Fibroblast of skin of scalp (primary cell): Measurements from ENCODE around the gene L3MBTL4.
A peak's percentile ranks its signal among the peaks of the same experiment; 100 is the strongest.

ENCODE experiments used
- DNase-seq: peaks from one replicate; pipeline ENCODE4 v3.0.0-alpha.2; 2013

L3MBTL4 gene

DNA sequence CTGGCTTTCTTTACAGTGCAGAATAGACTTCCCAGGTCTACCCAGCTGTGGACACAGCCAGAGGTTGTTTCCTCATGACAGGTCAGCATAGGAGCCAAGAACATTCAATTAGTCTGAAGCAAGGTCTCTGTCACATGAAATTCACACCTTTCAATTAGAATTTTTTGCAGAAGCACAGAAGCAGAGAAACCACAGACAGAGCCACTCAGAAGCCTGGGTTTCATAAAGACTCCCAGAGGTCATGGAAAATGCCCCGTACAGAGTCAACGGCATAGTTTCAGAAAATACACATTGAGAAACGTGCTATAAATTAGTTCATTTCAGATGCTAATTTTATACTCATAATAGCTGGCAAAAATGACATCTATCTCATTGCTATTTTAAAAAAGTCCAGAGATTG is 432.4 kb downstream of the L3MBTL4 start:
- no peak for DNase-seq

DNA sequence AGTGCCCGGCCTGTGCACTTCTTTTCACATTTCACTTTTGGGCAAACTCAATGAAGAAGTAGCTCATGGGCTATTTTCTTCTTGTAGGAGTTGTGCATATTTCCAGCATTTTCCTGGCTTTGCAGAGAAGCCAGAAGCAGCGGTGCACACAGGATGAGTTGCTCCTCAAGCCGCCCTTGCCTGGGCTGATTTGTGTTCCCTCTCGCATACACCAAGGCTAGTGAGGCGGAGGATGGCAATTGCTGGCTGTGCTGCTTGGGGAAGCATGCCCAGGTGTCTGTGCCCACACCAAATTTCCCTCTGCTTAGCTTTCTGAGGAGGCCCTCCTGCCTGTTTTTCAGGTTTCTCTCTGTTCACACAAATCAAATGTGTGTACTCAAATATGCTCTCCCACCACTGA is 434.0 kb downstream of the L3MBTL4 start:
- no peak for DNase-seq

- no peak for DNase-seq
Observed at GRCh38 chr18:5979971-5980457, 434.7 kb downstream of the L3MBTL4 start.

DNA sequence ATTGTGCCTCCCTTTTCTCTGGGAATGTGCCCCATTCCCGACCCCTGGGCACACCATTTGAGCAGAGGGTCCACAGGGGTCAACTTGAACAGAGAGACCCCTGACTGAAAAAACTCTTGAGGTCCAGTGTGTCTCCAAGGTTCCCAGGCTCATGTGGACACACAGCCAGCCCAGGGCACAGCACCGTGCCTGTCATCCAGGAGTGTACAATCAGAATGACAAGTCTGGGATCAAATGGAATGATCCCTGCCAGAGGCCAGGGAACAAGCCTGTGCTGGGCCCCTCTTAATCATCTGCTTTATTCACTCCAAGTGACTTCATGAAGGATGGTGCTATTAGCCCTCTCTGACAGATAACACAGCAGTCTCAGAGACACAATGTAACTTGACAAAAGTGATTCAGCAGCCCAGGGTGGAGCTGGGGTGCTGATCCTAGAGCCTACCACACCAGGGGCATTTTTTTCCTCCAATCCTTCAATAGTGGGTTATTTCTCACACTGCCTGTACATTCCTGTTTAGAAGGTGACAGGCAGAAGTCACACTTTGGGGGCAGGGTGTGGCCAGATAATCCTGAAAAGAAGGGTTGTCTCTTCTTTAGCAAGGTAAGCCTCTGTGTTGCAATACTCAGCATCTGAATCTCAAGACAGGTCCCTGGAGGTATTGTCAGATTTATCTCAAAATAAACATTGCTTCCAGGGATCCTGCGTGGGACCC is 435.4 kb downstream of the L3MBTL4 start:
- no peak for DNase-seq

DNA sequence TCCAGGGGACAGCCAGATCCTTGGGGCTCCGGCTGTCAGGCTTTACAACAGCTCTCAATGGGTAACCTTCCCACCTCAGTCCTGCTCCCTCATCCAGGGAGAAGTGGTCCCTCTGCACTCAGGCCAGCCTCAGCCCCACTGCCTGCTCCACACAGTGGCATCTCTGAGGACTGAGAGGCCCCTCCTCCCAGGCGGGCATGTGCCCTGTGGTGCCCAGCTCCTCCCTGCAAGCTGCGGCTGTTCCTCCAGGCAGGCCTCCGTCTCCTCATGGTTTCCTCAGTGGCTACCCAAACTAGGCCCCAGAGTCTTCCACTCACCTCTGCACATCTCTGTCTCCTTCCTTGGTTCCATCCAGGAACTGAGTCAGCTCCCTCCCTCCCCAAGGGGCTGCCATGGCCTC is 437.7 kb downstream of the L3MBTL4 start:
- DNase-seq: no peak

GRCh38 chr18:5975111-5976002 is 439.4 kb downstream of the L3MBTL4 start:
- peak; percentile 81 for DNase-seq

DNA sequence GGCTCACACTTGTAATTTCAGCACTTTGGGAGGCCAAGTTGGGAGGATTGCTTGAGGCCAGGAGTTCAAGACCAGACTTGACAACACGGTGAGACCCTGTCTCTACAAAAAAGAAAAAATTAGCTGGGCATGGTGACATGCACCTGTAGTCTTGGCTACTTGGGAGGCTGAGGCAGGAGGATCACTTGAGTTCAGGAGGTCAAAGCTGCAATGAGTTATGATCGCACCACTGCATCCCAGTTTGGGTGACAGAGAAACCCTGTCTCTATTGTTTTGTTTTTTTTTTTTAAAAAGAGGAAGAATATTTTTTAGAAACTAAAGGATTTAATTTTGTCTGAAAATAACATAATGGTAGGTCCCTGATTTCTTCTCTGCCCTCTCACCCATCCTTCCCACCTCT is 440.0 kb downstream of the L3MBTL4 start:
- no peak for DNase-seq

DNA sequence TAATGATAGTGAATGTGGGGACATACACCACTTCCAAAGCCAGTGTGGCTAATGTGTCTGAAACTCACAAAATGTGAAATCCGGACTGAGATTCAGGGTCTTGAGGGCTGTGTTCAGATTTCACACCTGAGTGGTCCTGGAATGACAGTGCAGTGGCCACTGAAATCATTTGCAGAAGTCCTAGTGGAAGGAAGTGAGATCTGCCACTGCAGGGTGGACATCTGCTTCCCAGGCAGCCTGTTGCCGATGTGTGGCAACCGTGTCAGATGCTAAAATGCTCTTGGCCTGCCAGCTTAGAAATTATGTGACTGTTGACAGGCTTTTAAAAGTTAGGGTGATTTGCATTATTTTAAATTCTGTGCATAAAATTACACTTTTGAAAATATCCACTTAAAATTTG is 441.6 kb downstream of the L3MBTL4 start:
- no peak for DNase-seq

DNA sequence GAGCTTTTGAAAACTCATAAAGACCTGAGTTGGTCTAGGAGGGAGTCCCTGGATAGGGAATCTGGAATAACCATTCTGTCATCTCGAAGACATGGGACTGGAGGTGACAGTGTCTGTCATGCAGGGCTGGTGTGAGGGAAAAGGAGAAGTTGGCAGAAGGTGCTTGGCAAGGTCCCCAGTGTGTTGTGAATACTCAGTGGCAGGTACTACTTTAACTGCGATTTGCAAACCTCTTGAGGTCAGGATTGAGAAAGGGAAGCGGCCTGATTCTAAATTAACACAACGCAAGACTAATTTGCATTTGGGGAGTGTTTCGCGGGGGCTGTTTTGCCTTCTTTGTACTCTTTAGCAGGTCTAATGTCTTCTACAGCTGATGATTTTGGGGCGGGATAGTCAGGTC is 442.4 kb downstream of the L3MBTL4 start:
- no peak for DNase-seq

GRCh38 chr18:5969989-5970403 is 444.7 kb downstream of the L3MBTL4 start:
- DNase-seq: no peak

GRCh38 chr18:5969355-5969988 is 445.2 kb downstream of the L3MBTL4 start:
- no peak for DNase-seq

DNA sequence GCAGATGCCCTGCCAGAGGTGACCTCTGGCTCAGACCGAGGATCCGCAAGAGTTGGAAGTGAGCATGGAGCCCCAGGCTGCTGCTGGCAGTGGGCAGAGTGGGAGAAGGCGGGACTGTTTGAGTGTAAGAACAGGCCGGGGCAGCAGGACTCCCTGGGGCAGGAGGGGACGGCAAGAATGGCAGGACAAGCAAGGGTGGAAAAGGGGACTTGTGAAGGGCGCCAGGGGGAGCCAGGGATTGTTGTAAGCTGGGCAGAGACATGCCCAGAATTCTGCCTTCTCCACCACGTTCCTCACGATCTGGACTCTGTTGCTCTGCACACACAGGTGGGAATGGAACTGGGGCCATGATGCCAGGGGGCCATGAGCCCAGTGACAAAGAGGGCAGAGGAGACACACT is 447.0 kb downstream of the L3MBTL4 start:
- no peak for DNase-seq

DNA sequence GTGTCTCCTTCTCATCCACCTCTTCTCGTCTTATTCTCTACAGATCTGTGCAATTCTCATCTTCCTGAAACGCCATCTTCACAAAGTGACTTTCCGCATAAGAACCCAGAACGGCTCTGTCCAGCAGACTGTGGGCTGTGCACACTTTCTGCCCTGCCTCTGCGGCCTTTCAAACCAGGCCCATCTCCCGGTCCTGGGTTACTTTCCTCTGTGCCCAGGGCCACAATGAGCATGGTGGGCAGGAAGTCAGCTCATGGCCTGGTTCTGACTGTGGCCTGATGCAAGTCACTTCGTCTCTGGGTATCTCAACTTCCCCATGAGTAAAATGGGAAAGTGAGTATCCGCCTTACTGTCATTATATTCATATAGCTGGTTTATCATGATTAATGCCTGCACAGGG is 447.7 kb downstream of the L3MBTL4 start:
- DNase-seq: no peak

- DNase-seq: no peak
Observed at GRCh38 chr18:5966514-5966913, 448.2 kb downstream of the L3MBTL4 start.

DNA sequence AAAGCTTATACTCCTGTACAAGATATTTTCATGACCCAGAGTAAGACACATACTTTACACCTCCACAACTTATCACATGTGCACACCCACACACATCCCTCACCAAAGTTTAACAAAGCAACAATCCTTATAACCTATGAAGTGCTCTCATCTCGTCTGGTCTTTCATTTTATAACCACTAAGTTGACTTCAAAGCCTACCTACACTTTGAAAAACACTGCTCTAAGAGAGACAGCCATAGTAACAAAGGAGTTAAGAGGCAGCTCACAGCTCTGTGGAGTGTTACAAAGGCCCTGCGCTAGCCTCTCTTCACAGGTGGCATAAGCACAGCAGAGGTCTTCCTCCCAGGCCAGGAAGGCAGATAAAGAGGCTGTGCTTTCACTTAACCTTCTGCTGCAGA is 449.7 kb downstream of the L3MBTL4 start:
- DNase-seq: no peak

- no peak for DNase-seq
Observed at GRCh38 chr18:5964596-5964995, 450.1 kb downstream of the L3MBTL4 start.

DNA sequence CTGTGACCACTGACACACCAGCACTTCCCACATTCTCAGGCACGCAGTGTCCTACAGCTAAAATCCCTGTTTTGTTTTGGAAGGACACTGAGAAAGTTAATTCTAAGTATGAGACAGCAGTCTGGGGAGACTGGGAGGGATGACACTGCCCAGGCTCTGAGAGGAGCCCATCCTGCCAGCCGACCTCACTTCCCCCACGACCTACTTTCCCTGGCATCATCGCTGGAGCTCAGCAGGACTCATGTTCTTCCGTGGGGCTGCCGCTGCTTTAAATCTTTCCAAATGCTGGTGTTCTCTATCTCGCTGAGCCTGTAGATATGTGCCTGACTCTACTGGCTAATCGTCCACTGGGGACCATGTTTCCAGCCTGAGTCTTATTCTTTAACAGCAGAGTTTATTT is 450.6 kb downstream of the L3MBTL4 start:
- DNase-seq: no peak

DNA sequence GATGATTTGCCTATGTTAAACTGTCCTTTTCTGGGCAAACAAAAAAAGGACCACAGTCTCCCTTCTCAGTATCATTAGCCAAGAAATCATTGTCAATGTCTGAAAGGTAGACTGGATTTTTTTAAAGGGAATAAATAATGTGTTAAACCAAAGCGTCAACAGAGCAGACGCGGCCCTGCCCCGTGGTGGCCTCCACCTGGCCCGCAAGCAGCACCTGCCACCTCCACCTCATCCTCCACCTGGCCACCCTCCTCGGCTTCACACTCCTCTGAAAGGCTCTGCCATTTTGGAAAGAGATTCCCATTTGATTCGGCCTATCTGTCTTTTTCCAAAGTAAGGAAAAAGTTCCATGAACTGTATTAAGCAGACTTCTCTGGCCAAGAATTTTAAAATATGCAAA is 451.4 kb downstream of the L3MBTL4 start:
- no peak for DNase-seq

DNA sequence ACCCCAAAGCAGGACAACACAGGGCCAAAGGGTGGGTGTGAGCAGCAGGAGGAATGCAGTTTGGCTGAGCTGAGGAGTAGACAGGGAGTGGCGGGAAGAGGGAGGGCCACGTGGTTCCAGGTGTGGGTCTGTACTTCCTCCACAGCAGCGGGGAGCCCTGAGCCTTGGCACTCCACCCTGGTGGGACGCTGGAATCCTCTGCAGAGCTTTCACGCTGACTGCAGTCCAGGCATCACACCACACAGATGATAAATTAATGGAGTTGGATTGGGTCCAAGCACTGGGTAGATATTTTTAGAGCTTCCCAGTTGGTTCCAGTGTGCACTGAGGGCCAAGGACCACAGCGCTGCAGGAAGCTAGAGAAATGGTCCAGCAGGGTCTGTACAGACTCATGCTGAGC is 452.3 kb downstream of the L3MBTL4 start:
- no peak for DNase-seq

- no peak for DNase-seq
Observed at GRCh38 chr18:5961828-5962150, 452.9 kb downstream of the L3MBTL4 start.

- no peak for DNase-seq
Observed at GRCh38 chr18:5961097-5961827, 453.4 kb downstream of the L3MBTL4 start.

DNA sequence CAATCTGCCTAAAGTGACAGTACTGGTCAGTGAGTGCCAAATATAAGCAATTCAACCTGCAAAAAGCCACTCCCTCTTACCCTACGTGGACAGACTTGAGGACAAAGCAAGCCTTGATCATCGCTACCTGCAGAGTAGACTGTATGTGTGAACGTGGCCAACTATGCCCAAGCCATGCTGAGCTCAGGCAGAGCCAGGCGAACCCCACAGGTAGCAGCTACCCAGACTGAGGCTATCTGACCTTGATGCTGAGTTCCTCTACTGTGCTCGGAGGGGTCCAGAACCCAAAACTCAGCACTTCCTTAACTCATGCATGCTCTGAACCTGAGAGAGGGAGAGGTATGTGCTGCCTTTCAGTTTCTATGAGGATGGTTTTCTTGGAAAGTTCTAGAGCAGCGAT is 455.9 kb downstream of the L3MBTL4 start:
- no peak for DNase-seq

- no peak for DNase-seq
Observed at GRCh38 chr18:5955861-5956260, 458.9 kb downstream of the L3MBTL4 start.
